A673 (cell line): Measurements from ENCODE around the gene ANO3.

Experiments used
- CTCF ChIP-seq: fragments of 300-800, 200-600 bp; sonication (generic); conservative IDR thresholded peaks from 2 replicates; pipeline ENCODE4 v1.5.1; 2017; ENCODE audit warnings: low read depth, mild to moderate bottlenecking, antibody characterized with exemption, low read length, moderate library complexity, mixed read lengths
- EZH2 ChIP-seq: fragments of 200-600 bp; sonication (generic); IDR thresholded peaks from 2 replicates; pipeline ENCODE4 v1.6.1; 2017; ENCODE audit warnings: borderline replicate concordance, low read depth, mild to moderate bottlenecking, mixed read lengths, antibody characterized with exemption, low read length; ENCODE audit not compliant: poor library complexity, severe bottlenecking

- TF ChIP-seq CTCF (no peak), EZH2 (no peak)
These were observed 241.0 kb downstream of the ANO3 start for GRCh38 chr11:26572770-26573402.
